Measurements from ENCODE around the gene NPIPA5. TPM values are rescaled to one million over a fixed set of nuclear protein-coding genes. Genes with fewer than 3 reads are reported as not detected.
"Not testable (repeated sequence)": the region's sequence is repeated elsewhere in the genome, so short reads cannot be mapped to it uniquely, and the experiment has no call there.

NPIPA5 gene
- total RNA-seq, 2 experiments from 2014 or later: 0.74 to 1.0 TPM

DNA sequence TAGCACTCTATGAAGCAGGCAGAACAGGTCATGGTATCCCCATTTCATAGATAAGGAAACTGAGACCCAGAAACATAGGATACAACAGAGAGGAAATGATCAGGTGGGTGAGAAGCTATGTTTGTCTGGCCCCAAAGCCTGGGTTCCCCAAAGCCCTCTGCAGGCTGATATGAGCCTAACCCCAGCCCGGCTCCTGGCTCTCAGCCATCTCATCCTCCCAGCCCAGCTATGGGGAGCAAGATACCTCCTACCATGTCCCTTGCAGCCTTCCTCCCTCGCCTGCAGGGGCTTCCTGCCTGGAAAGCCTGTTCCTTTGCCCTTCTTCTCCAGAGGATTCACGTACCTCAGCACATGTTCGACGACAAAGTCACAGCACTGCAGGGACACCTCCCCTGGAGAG, 26.3 kb downstream of the NPIPA5 start:
- POLR2A ChIA-PET; H3K9me3 Mint-ChIP-seq; H3K36me3 ChIP-seq (ENCODE audit: insufficient read depth, low read length); H3K27me3 ChIP-seq (ENCODE audit: control insufficient read depth in 1 of 2, insufficient read depth in 2 of 2, low read length in 2 of 2); H3K9me3 ChIP-seq (ENCODE audit: control insufficient read depth in 1 of 2, insufficient read depth in 1 of 2, low read length in 2 of 2); H3K27me3 Mint-ChIP-seq; CTCF ChIA-PET; DNase-seq; H3K36me3 Mint-ChIP-seq (ENCODE audit: low read depth); intact Hi-C loops (cut with DNase I, micrococcal nuclease); H3K4me3 ChIP-seq (ENCODE audit: low read length); H3K4me3 Mint-ChIP-seq; H3K4me1 Mint-ChIP-seq (ENCODE audit: low read depth); H3K4me1 ChIP-seq (ENCODE audit: insufficient read depth, low read length); H3K27ac Mint-ChIP-seq; H3K27ac ChIP-seq (ENCODE audit: low read depth in 1 of 2, low read length in 2 of 2); ATAC-seq (ENCODE audit: poor library complexity): not testable (repeated sequence)

DNA sequence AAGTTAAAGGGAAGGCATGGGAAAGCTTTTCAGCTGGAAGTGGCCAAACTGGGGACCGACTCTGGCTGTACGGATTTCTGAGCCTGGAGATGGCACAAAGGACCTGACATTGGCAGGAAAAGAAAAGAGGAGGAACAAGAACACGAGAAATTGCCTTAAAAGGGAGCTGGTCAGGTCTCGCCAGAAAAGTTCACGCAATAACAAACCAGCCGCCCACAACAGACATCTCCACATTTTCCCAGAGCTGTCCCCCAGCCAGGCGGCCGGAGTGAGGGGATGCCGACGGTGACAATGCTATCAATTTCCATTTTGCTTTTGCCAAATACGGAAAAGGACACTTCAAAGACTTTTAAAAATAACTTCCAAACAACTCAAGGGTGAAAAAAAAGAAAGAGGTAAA, 26.8 kb downstream of the NPIPA5 start:
- H3K4me1 Mint-ChIP-seq (ENCODE audit: low read depth); H3K36me3 Mint-ChIP-seq (ENCODE audit: low read depth); DNase-seq; H3K4me3 Mint-ChIP-seq; H3K36me3 ChIP-seq (ENCODE audit: insufficient read depth, low read length); intact Hi-C loops (cut with DNase I, micrococcal nuclease); H3K27me3 ChIP-seq (ENCODE audit: control insufficient read depth in 1 of 2, insufficient read depth in 2 of 2, low read length in 2 of 2); H3K4me3 ChIP-seq (ENCODE audit: low read length); H3K27ac ChIP-seq (ENCODE audit: low read depth in 1 of 2, low read length in 2 of 2); H3K4me1 ChIP-seq (ENCODE audit: insufficient read depth, low read length); CTCF ChIA-PET; H3K27me3 Mint-ChIP-seq; ATAC-seq (ENCODE audit: poor library complexity); POLR2A ChIA-PET; H3K9me3 Mint-ChIP-seq; H3K27ac Mint-ChIP-seq; H3K9me3 ChIP-seq (ENCODE audit: control insufficient read depth in 1 of 2, insufficient read depth in 1 of 2, low read length in 2 of 2): not testable (repeated sequence)

DNA sequence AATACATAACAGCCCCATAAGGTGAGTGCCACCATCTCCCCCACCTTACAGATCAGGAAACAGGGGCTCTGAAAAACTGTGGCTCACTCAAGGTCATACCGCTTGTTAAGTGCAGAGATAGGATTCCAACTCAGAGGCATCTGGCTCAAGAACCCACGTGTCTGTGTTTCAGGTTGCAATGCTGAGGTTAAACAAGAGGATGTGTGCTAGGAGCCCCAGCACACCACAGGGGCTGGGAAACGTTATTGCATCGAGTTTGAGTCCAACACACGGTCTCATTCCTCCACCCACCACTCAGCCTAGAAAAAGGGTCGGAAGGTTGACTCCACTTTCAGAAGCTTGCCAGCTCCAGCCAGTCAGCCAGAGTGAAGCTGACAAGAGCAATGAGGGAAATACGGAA, 29.4 kb downstream of the NPIPA5 start:
- H3K9me3 ChIP-seq (ENCODE audit: control insufficient read depth in 1 of 2, insufficient read depth in 1 of 2, low read length in 2 of 2); H3K4me1 ChIP-seq (ENCODE audit: insufficient read depth, low read length); H3K27me3 ChIP-seq (ENCODE audit: control insufficient read depth in 1 of 2, insufficient read depth in 2 of 2, low read length in 2 of 2); H3K9me3 Mint-ChIP-seq; H3K27ac Mint-ChIP-seq; ATAC-seq (ENCODE audit: poor library complexity); H3K4me1 Mint-ChIP-seq (ENCODE audit: low read depth); H3K27me3 Mint-ChIP-seq; H3K4me3 Mint-ChIP-seq; POLR2A ChIA-PET; intact Hi-C loops (cut with DNase I, micrococcal nuclease); H3K36me3 ChIP-seq (ENCODE audit: insufficient read depth, low read length); DNase-seq; H3K36me3 Mint-ChIP-seq (ENCODE audit: low read depth); H3K4me3 ChIP-seq (ENCODE audit: low read length); CTCF ChIA-PET; H3K27ac ChIP-seq (ENCODE audit: low read depth in 1 of 2, low read length in 2 of 2): not testable (repeated sequence)

DNA sequence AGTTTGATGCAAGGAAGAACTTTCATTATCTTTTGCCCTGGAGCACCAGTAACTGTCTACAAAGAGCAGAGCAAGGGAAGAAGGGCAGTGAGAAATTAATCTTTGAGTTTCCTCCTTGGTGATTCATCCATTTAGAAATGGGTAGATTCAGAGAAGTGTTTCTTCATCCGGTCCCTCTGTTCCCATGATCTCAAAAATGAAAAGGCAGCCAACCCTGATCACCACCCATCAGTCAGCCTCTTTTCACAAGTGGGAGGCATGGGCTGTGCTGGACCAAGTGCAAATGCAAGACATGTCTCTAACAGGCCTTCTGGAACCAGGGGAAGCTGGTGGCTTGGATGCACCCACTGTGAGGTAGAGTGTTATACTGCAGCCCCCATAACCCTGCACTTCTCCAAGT, 35.8 kb downstream of the NPIPA5 start:
- H3K27ac ChIP-seq (ENCODE audit: low read depth in 1 of 2, low read length in 2 of 2); H3K27me3 Mint-ChIP-seq; H3K27me3 ChIP-seq (ENCODE audit: control insufficient read depth in 1 of 2, insufficient read depth in 2 of 2, low read length in 2 of 2); H3K9me3 ChIP-seq (ENCODE audit: control insufficient read depth in 1 of 2, insufficient read depth in 1 of 2, low read length in 2 of 2); ATAC-seq (ENCODE audit: poor library complexity); H3K4me3 ChIP-seq (ENCODE audit: low read length); H3K4me1 ChIP-seq (ENCODE audit: insufficient read depth, low read length); H3K36me3 Mint-ChIP-seq (ENCODE audit: low read depth); POLR2A ChIA-PET; H3K4me1 Mint-ChIP-seq (ENCODE audit: low read depth); CTCF ChIA-PET; DNase-seq; H3K36me3 ChIP-seq (ENCODE audit: insufficient read depth, low read length); H3K27ac Mint-ChIP-seq; H3K9me3 Mint-ChIP-seq; intact Hi-C loops (cut with DNase I, micrococcal nuclease); H3K4me3 Mint-ChIP-seq: not testable (repeated sequence)

DNA sequence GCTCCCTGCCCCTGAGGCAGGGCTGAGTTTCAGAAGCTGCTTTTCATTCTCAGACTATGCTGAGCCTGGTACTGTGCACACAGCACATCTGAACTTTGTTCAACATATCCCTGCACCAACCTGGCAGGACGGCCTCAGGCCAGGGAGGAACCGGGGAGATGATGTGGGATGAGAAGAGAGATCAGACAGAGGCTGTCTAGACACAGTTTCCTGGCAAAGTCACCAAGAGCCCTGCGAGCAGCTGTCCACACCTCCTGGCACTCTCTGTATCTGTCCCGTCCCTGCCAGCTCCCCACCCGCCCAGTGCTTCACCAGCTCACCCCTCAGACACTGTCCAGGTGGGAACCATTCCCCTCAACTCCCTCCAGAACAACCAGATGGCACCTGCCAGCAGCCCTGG, 39.1 kb downstream of the NPIPA5 start:
- H3K9me3 ChIP-seq (ENCODE audit: control insufficient read depth in 1 of 2, insufficient read depth in 1 of 2, low read length in 2 of 2); ATAC-seq (ENCODE audit: poor library complexity); H3K27me3 ChIP-seq (ENCODE audit: control insufficient read depth in 1 of 2, insufficient read depth in 2 of 2, low read length in 2 of 2); H3K36me3 ChIP-seq (ENCODE audit: insufficient read depth, low read length); H3K27ac Mint-ChIP-seq; H3K4me1 ChIP-seq (ENCODE audit: insufficient read depth, low read length); H3K4me1 Mint-ChIP-seq (ENCODE audit: low read depth); H3K27me3 Mint-ChIP-seq; CTCF ChIA-PET; intact Hi-C loops (cut with DNase I, micrococcal nuclease); H3K9me3 Mint-ChIP-seq; H3K27ac ChIP-seq (ENCODE audit: low read depth in 1 of 2, low read length in 2 of 2); H3K4me3 ChIP-seq (ENCODE audit: low read length); H3K36me3 Mint-ChIP-seq (ENCODE audit: low read depth); DNase-seq; H3K4me3 Mint-ChIP-seq; POLR2A ChIA-PET: not testable (repeated sequence)

DNA sequence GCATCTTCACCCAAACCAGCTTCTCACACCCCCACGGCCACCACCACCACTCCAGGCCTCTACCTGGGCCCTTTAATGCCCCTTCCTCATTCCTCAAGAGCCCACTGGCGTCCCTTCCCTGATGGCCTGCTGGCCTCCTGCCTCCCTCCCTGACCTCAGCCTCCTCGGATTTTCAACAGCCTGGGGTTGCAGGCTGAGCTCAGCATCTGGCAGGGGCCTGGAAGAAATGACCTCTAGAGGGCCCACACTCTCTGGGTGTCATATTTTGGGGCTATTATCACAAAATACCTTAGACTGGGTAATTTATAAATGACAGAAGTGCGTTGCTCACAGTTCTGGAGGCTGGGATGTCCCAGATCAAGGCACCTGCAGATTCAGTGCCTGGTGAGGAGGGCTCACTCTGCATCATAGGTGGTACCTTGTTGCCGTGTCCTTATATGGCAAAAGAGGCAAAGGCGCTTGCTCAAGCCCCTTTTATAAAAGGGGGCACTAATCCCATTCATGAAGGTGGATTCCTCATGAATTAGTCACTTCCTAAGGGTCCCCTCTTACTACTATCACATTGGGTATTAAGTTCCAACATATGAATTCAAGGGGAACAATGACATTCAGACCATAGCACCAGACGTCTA, 40.0 kb downstream of the NPIPA5 start:
- intact Hi-C loops (cut with DNase I, micrococcal nuclease); ATAC-seq (ENCODE audit: poor library complexity); H3K36me3 ChIP-seq (ENCODE audit: insufficient read depth, low read length); H3K4me1 Mint-ChIP-seq (ENCODE audit: low read depth); H3K4me3 Mint-ChIP-seq; H3K9me3 Mint-ChIP-seq; DNase-seq; POLR2A ChIA-PET; CTCF ChIA-PET; H3K27ac Mint-ChIP-seq; H3K27me3 ChIP-seq (ENCODE audit: control insufficient read depth in 1 of 2, insufficient read depth in 2 of 2, low read length in 2 of 2); H3K27me3 Mint-ChIP-seq; H3K4me1 ChIP-seq (ENCODE audit: insufficient read depth, low read length); H3K36me3 Mint-ChIP-seq (ENCODE audit: low read depth); H3K27ac ChIP-seq (ENCODE audit: low read depth in 1 of 2, low read length in 2 of 2); H3K9me3 ChIP-seq (ENCODE audit: control insufficient read depth in 1 of 2, insufficient read depth in 1 of 2, low read length in 2 of 2); H3K4me3 ChIP-seq (ENCODE audit: low read length): not testable (repeated sequence)

DNA sequence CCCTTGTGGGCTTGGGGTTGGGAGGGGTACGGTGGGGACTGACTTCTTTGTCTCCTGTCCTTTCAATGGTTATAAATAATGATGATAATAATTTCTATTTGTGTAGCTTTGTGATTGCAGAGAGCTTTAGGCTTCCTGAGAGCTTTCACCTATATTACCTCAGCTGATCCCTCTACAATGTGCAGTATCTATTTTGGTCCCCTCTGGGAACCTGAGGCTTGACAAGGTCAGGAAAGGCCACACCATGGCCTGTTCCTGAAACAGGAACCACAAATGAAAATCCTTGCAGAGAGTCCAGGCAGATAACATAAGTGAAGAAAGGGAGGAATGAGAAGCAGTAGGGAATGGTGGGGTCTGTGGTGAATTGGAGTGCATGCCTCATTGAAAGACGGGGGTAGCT, 42.5 kb downstream of the NPIPA5 start:
- CTCF ChIA-PET; H3K36me3 Mint-ChIP-seq (ENCODE audit: low read depth); H3K4me3 ChIP-seq (ENCODE audit: low read length); H3K27me3 ChIP-seq (ENCODE audit: control insufficient read depth in 1 of 2, insufficient read depth in 2 of 2, low read length in 2 of 2); H3K27me3 Mint-ChIP-seq; H3K9me3 ChIP-seq (ENCODE audit: control insufficient read depth in 1 of 2, insufficient read depth in 1 of 2, low read length in 2 of 2); DNase-seq; POLR2A ChIA-PET; H3K27ac Mint-ChIP-seq; ATAC-seq (ENCODE audit: poor library complexity); H3K9me3 Mint-ChIP-seq; H3K4me3 Mint-ChIP-seq; intact Hi-C loops (cut with DNase I, micrococcal nuclease); H3K4me1 Mint-ChIP-seq (ENCODE audit: low read depth); H3K36me3 ChIP-seq (ENCODE audit: insufficient read depth, low read length); H3K27ac ChIP-seq (ENCODE audit: low read depth in 1 of 2, low read length in 2 of 2); H3K4me1 ChIP-seq (ENCODE audit: insufficient read depth, low read length): not testable (repeated sequence)
